GM18502 (cell line): ENCODE results near the gene RBL2.

Source experiments
- ATAC-seq: cut with Tn5 transposase; IDR thresholded peaks from one replicate; pipeline ENCODE4 v1.9.1; 2021; ENCODE audit warnings: mild to moderate bottlenecking; ENCODE audit not compliant: unreplicated experiment, poor library complexity

The RBL2 gene

DNA sequence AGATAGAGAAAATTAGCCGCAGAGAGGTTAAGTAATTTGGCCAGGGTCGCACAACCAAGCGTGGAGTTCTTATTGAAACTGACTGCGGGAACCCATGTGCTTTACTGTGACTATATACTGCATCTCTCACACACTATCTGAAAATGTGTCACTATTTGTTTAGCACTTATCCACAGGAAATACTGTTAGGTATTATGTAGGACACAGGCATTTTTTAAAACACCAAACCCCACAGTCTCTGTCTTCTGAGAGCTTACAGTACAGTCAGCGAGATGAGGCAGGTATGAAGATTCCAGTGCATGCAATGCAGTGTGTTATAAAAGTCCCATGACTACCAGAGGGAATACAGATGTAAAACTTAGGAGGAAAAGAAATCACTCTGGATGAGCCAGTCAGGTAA, 11.3 kb downstream of the RBL2 start:
- no peak for ATAC-seq

DNA sequence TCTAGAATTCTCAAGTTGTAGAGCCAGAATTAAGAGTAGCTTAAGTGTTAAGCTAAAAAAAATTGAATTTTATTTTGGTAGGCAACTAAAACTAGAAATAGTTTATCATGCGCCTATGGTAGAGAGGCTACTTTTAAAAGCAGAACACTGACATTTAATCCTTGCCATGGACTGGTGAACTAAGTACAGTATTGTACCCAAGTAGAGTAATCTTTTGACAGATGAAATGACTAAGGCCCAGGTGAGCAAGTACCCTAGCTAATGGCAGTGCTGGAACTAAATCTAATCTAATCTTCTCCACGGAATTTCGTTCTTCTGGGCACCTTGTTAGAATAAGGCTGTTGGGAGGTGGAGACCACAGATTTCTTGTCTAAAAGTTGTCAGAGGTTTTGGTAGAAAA, 11.8 kb downstream of the RBL2 start:
- ATAC-seq: no peak

DNA sequence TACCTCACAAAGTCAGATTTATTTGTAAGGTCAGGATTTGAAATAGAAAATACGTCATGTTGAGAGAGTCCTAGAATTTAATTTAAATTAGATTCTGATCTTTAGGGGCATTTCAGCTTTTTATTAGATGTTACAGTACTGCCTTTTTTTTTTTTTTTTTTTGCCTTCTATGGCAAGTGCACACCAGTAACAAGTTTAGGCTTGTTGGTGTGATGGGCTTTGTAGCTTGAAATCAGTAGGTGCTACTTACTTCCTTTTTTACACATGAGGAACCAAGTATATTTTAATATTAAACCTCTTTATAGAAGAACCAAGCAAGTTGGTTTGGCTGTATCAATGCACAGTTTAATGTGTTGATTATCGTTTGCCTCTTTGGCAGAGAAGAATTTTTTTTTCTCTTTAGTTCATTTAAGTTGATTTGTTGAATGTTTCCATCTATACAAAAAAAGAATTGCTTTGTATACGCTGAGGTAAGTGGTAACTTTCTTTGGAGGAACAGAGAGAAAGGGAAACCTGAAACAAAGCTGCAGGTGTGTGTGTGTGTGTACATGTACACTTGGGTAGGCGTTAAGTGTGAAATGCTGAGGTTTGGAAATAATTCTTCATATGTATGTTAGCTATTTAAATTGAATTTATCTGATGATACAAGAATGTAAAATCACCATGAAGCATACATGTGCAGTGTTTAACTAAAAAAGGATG, 15.7 kb downstream of the RBL2 start:
- ATAC-seq: no peak

DNA sequence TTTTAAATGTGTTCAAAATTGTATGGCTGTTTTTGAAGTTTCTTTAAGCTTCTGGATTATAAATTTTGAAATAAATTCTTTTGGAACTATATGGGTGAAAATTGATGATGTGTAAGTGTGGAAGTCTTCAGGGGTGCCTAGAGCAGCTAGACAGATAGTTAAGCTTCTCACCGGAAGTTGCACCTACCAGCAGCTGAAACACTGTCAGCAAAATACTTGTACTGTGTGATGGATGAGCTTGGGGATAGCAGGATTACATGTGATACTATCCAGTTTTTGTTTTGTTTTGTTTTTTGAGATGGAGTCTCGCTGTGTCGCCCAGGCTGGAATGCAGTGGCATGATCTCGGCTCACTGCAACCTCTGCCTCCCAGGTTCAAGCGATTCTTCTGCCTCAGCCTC, 19.7 kb downstream of the RBL2 start:
- ATAC-seq: no peak

DNA sequence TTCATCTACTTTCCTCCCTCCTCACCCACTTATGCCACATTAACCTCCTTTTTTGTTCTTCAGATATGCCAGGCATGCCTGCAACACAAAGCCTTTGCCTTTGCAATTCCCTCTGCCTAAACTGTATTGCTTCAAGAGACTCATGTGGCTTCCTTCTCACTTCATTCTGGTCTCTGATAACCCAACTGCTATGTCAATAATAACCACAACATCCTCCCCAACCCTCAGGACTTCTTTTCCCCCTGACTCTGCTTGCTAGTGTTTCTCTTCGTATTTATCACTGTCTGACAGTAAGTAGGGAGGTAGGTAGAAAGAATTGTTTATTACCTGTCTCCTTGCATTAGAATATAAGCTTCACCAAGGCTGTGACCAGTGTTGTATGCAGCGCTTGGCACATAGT, 22.4 kb downstream of the RBL2 start:
- ATAC-seq: no peak

DNA sequence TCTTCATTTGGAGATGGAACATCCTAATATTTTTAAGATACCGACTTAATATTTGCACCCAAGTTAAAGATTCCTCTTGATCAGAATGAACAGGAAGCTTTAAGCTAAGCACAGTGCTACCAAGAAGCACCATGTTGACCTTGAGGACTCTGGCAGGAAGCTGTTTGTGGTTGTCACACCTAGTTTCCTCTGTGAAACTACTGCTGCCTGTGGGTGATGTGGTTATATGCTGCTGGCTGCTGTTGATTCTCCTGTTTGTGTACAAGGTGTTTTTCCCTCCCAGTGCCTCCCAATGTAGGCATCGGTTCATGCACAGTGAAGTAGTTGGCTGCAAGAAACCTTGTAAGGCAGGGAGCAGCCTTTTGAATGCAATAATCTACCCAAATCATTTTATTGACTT, 23.4 kb downstream of the RBL2 start:
- peak; percentile 100 for ATAC-seq

DNA sequence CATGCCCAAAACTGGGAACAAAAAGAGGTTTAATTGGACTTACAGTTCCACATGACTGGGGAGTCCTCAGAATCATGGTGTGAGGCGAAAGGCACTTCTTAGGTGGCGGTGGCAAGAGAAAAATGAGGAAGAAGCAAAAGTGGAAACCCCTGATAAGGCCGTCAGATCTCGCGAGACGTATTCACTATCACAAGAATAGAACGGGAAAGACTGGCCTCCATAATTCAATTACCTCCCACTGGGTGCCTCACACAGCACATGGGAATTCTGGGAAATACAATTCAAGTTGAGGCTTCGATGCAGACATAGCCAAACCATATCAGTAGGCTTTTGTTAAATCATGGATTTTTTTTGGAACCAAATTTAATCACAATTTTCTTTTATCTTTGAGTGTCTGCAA, 24.4 kb downstream of the RBL2 start:
- no peak for ATAC-seq

DNA sequence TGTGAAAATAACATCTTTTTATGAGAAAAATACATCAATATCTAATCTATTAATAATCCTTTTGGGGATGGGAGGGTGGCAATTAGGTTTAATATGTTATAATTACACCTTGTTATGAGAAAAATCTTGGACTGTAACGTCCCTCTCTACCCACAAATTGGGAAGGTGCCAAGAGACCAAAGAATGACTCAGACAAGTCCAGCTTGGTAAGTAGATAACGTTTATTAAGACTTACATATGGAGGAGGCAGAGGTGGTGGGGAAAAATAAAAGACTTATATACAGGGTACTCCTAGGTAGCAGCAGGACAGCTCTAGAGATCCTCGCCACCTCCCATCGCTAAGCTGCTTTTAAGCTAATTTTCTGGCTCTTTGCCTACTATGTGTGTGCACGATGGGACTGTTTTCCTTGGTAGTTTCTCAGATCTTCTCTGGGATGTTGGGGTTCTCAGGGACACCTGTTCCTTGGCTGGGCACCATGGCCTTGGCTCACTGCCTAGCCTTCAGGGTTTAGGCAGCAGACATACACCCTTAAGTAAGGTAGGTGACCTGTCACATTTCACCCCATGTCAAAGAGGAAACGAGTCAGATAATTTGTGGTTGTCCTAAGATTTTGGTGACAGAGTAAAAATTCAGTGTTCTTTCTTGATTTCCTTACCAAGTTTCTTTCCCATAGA, 31.5 kb downstream of the RBL2 start:
- no peak for ATAC-seq

DNA sequence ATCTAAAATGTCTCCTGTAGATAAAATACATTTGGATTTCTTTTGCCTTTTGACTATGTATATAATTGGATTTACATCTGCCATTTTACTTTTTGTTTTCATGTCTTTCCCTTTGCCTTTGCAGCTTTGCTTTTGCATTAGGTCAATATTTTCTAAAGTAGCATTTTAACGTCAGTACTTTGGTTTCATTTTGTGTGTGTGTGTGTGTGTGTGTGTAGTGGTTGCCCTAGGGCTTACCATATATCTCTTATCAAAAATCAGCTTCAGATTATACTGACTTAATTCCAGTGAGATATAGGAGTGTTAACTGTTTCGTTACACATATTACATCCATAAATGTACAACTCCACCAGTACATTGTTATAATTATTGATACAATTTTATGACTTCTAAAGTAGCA, 42.6 kb downstream of the RBL2 start:
- no peak for ATAC-seq

DNA sequence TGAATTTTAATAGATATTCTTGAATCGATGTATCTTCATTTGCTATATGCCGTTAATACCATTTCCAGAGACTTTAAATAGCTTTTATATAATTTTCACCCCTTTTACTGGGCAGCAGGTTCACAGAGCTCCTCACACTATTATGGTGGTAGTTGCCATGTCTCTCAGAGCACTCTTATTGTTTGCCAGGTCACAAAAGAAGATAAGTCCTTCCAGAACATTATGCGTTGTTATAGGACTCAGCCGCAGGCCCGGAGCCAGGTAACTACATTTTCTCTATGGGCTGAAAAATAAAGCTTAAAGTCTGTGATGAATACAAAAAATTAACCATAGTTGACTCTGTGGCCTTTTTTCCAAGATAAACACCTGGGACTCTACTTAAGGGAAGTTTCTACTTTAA, 44.7 kb downstream of the RBL2 start:
- no peak for ATAC-seq

DNA sequence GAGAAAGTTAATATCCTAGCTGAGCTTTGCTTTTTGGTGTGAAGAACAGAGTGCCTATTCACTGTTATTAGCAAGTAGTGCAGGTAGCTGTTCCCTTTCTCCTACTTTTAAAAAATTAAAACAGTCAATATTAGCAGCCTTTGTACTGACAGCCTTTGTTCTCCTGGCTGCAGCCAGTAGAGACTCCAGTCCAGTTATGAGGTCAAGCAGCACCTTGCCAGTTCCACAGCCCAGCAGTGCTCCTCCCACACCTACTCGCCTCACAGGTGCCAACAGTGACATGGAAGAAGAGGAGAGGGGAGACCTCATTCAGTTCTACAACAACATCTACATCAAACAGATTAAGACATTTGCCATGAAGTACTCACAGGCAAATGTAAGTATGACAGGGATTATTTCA, 46.1 kb downstream of the RBL2 start:
- ATAC-seq: no peak

DNA sequence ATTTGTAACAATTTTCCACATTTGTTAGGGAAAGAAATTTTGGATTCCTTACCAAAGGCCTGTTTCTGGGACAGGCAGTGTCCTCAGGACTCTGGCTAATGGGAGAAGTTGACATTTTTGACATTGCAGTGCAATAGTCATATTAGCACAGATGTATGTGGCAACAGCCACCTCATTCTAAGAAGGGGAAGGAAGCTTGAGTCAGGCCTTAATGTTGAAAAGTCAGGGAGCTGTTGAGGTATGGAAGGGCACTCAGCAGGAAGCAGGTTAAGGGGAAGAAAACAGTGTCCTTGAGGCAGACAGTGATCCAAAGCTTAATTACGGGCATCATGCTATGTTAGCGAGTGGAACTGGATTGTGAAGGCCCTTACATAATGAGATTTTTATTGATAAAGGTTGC, 47.9 kb downstream of the RBL2 start:
- ATAC-seq: no peak

DNA sequence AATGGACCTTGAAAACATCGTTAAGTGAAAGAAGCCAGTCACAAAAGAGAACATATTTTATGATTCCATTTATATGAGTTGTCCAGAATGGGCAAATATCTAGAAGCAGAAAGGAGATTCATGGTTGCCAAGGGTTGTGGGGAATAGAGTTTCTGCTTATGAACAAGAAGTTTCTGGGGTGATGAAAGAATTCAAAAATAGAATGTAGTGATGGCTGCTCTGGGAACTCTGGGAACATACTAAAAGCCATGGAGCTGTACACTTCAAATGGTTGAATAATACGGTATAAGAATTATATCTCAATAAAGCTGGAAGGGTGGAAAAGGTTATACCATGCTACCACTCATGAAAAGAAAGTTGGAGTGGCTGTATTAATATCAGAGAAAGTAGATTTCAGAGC, 50.3 kb downstream of the RBL2 start:
- ATAC-seq: no peak

DNA sequence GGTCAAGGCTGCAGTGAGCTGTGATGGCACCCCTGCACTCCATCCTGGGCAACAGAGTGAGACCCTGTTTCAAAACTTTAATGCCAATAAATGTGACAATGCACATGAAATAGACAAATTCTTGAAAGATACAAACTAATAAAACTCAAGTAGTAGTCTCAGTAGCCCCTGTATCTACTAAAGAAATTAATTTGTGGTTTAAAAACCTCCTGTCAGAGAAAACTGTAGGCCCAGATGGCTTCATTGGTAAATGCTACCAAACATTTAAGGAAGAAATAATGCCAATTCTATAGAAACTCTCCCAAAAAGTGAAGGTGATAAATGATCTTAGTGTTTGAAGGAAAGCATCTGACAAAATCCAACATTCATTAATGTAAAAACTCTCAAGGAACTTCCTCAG, 52.0 kb downstream of the RBL2 start:
- no peak for ATAC-seq

DNA sequence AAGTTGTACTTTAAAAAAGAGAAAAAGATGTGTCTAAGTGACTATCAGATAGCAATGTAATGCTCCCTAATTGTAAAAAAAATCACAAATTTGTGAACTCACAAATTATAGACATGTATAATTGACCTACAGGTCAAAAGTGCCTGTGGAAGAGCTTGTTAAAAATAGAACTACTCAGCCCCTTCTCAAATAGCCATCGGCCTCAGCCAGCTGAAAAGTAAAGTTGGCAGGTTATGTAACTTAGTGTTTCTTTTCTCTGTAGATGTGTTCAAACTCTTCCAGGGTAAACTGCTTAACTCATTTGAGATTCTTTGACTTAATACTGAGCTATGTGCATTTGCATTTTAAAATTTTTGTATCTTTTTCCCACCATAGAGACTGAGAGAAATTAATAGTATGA, 55.5 kb downstream of the RBL2 start:
- ATAC-seq: no peak

DNA sequence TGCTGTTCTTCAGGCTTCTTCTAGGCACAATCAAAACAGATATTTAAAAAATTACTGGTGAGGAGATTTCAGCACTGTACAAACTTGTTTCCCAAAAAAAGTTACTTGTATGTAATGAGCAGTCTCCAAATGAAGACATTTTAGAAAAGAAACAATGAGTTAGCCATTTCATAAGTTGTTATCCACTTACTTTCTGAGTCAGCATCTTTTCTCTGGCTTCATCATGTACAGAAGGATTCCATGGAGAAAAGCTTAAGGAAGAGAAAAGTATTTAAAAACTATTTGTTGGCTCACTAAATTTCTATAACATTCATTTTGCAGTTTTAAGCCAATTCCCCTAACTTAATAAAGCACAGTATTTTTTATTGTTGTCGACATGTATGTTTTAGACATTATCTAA, 58.2 kb downstream of the RBL2 start:
- no peak for ATAC-seq

DNA sequence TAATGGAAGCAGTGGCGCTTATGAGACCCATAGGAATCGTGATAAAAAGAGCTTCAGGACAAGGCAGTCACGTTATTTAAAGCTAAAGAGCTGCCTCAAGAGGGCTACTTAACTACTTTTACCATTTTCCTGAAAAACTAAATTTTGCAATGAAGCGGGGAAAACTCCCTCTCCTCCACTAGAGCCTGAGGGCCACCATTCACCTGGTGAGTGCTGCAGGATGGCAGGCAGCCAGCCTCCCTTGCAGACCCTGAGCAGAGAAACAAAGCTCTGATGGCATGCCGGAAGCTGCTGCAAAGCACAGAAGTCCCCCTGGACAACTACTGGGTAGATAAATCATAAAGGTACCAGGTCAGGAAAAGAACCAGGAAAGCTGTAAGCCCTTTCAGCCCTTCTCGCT, 60.4 kb downstream of the RBL2 start:
- ATAC-seq: no peak

DNA sequence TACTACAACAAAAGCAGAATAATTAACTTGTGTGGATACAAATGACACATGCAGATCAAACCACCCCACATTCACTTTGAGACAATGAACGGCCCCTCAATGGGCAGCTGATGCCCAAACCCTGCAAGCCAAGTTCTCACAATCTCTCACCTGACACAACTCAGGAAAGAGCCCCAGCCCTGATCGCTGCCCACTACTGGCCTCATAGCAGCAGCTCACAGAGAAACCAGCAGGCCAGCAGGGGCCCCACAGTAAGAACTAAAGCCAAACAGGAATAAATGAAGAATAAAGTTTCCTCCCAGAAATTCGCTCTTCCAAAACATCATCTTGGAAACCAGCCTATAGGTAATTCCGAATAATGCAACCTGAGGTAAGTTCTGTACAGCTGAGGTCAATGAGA, 61.1 kb downstream of the RBL2 start:
- ATAC-seq: no peak

DNA sequence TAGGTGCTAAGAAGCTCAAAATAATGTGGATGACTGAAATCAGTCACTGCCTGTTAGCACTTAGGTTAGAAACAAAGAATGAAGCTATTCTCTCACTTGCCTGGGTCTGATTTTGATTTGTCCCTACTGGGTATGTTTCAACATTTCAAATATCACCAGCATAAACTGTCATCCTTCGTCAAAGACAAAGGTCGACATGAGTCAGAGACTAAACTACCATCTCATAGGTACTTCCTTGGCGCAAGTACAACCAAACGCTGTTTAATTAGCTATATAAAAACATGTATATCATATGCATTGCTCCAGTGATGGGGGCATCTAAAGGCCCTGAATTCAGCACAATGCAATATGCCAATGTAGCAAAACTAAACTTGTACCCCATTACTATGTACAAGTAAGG, 64.7 kb downstream of the RBL2 start:
- no peak for ATAC-seq

DNA sequence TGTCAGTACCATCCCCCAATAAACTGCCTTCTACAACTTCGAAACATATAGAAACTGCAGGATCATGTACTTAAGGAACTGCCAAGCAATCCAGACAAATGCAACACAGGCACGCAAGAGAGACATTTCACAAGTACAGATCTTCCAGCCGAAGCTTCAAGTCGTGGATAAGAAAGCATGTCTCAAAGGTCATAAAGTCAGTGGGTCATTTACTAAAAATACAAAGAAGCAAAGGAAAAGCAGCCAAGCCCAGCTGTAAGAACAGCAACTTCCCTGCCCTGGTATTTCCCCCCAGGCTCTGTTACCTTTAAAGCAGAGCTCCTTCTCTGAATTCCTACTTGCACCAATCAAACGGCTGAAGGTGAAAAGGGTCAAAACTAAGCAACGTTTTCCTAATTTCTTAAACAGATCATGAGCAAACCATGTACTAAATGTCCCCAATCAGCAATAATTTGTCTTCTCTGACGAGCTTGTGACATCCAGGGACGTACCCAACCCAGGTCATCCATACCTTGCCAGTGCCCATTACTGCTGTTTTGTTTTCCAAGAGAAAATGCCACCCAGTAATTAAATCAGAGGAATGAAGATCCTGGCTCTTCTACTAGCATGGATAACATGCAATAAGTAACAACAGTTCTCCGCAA, 67.1 kb downstream of the RBL2 start:
- ATAC-seq: no peak

DNA sequence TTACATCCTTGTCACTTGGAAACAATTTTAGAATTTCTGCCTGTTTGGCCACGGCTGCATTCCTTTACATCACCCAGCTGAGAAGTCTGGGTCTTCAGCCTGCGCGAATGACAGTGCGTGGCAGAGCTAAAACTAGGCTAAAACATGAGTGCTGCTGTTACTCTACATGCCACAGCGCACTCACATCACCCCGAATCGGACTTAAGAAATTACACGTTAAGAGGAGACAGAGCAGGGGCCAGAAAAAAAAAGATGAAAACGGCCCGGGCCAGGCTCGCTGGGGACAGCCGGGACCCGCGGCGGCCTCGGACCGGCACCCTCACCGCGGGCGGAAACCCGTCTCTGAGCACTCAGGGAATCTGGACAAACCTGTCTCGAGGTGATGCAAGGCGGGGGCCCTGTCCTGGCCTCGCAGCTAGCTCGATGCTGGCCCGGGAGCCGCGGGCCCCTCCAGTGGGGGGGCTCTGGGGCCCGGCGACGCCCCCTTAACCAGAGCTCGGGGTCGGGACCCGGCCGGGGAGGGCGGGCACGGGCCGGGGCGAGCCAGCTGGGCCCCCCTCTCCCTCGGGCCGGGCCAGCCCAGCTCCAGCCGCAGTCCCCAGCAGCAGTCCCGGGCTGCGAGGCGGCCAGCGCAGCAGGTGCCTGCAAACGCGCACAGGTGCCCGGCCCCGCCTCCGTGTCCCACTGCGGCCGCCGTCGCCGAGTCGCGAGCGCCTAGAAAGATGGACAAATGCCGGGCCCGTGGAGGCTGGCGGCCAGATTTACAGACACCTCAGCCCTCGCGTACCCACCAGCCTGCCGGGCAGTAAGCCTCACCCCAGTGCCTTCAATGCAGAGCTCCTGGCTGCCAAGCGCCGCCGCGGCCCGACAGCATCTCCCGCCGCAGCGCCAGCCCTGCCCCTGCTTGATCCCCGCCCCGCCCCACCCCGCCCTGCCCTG, 68.3 kb downstream of the RBL2 start, which contains the start of gene AKTIP:
AKTIP (minus strand) TSS at position 879 of the 939 bp plus-strand sequence. CDS start 2,950 bp downstream, outside the sequence.
- peak; percentile 34 for ATAC-seq
